Memory B cell (primary cell): ENCODE results near the gene PGBD5.
A peak's percentile ranks its signal among the peaks of the same experiment; 100 is the strongest.

Experiments
- ATAC-seq: fragments of 150-1000 bp; cut with Tn5 transposase; 2 replicates; pipeline ENCODE4 v1.10.0; 2021; ENCODE audit warnings: low read depth, mild to moderate bottlenecking, moderate library complexity
- DNase-seq, 2 donors: peaks; one replicate each; pipeline ENCODE4 v3.0.0; 2022; ENCODE audit warnings: low spot score in 2 of 2
- H3K27ac Mint-ChIP-seq: one replicate; pipeline ENCODE4 v1.8.0; 2022; ENCODE audit warnings: mild to moderate bottlenecking, moderate library complexity, mixed read lengths
- H3K27me3 Mint-ChIP-seq: one replicate; pipeline ENCODE4 v1.8.0; 2022; ENCODE audit warnings: mixed read lengths
- H3K36me3 Mint-ChIP-seq: one replicate; pipeline ENCODE4 v1.8.0; 2022; ENCODE audit warnings: mild to moderate bottlenecking, mixed read lengths
- H3K4me1 Mint-ChIP-seq: one replicate; pipeline ENCODE4 v1.8.0; 2022; ENCODE audit warnings: mixed read lengths
- H3K4me3 Mint-ChIP-seq: one replicate; pipeline ENCODE4 v1.8.0; 2022; ENCODE audit warnings: mild to moderate bottlenecking, moderate library complexity, mixed read lengths
- H3K9me3 Mint-ChIP-seq: one replicate; pipeline ENCODE4 v1.8.0; 2022; ENCODE audit warnings: mixed read lengths

PGBD5 gene

DNA sequence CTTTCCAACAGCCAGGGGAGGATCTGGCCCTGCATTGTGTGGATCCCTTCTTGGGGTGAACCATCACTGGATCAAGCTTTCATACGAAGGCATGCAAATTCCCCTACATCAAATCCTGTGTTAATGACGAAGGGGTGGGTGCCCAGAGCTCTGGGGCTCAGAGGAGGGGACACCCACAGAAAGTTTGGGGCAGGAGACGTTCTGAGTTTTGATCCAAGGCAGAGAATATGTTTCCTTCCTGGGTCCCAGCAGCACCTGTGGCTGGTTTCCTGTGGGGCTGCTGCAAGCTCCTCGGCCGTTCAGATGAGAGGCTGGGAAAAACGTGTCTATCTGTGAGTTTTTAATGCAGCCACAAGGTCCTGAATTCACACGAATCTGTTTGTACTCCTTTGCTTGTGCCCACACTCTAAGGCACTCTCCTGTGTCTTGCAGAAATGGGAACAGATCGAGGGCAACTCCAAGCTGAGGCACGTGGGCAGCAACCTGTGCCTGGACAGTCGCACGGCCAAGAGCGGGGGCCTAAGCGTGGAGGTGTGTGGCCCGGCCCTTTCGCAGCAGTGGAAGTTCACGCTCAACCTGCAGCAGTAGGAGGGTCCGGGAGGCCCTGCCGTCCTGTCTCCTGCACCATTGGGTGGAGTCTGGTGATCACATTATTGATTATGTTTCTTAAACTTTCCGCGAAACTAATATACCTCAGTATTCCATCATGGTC, 147.1 kb downstream of the PGBD5 start:
- ATAC-seq (no peak), DNase-seq (no peak)
- Mint-ChIP-seq H3K27me3 (no peaks in the 10 kb centered on the region), H3K4me1 (peaks cover 36% of the 10 kb centered on the region), H3K36me3 (peaks cover 13% of the 10 kb centered on the region), H3K27ac (no peak overlapping the region), H3K4me3 (no peak overlapping the region), H3K9me3 (no peaks in the 10 kb centered on the region)

DNA sequence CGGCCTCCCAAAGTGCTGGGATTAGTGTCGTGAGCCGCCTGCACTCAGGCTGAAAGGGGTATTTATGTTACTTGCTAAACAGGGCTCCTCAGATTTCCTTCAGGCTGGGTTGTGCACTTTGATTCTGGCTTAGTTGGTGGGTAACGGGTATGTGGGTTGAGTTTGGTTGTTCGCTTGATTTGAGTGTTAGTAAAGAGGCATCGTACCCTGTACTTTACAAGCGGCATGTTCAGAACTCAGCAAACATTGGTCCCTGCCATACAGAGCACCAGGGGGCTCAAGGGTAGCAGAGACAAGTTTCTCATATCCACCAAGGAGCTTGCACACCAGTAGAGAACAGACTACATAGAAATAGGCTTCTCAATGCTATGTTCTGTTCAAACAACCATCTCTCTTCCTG, 147.8 kb downstream of the PGBD5 start:
- no peak overlapping the region for H3K4me3 Mint-ChIP-seq
- ATAC-seq: no peak
- no peaks in the 10 kb centered on the region for H3K27me3 Mint-ChIP-seq
- DNase-seq: no peak
- no peaks in the 10 kb centered on the region for H3K9me3 Mint-ChIP-seq
- H3K27ac Mint-ChIP-seq: no peak overlapping the region
- peaks cover 39% of the 10 kb centered on the region for H3K4me1 Mint-ChIP-seq
- H3K36me3 Mint-ChIP-seq: peaks cover 13% of the 10 kb centered on the region

DNA sequence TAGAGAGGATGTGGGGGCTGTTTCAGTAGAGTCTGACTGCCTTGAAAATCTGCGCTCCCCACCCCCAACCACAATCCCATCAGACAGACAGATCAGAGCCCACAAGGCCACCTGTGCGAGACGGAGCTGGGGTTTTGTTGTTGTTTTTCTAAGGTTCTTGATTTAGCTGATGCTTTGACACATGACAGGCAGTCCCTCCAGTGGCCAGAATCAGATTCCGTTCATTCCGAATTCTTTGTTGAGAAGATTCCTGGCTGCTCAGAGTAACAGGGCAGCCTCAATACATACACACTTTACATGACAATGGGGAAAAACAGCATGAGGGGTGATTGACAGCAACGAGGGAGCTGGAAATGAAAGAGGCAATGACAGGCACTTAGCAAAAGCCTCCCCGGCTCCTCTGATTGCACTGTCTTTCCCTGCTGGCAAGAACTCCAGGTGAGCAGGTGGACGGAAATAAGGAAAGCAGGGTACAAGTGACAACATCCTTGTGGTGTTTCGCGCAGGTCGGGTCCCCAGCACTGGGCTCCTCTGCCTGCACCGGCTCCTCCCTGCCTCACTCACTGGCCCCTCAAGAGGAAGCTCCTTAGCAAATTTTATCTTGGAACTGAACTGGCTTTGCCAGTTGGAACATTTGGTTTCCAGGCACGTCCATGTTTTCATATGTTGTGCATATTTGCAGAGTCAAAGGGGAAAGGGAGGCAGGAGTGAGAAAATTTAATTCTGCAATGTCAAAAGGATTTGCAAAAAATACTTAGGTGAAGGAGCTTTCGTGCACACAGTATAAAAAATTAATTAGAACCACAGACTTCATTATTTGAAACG, 148.7 kb downstream of the PGBD5 start:
- Mint-ChIP-seq H3K36me3 (peaks cover 13% of the 10 kb centered on the region), H3K4me1 (peaks cover 39% of the 10 kb centered on the region), H3K27me3 (no peaks in the 10 kb centered on the region), H3K4me3 (no peak overlapping the region), H3K27ac (peak overlapping the region; percentile 45), H3K9me3 (no peaks in the 10 kb centered on the region)
- peak; percentile 55 for ATAC-seq
- no peak for DNase-seq

DNA sequence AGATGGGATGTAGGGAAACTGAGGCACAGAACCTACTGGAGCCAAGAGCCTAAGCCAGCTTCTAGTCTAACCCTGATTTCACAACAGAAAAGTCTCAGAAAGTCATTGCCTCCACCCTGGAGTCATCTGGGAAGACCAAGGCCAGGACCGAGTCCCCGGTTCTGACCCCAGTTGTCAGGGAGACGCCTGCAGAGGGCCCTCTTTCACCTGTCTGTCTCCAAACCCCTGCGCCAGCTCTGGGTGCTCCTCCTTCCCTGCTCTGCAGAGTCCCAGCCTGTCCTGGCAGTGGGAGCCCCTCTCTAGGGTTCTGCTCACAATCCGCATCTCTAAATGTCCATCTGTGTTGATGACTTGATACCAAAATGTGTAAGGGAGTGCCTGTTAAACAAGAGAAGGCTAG, 149.7 kb downstream of the PGBD5 start:
- ATAC-seq (no peak), DNase-seq (no peak)
- H3K4me1 Mint-ChIP-seq: peaks cover 32% of the 10 kb centered on the region

DNA sequence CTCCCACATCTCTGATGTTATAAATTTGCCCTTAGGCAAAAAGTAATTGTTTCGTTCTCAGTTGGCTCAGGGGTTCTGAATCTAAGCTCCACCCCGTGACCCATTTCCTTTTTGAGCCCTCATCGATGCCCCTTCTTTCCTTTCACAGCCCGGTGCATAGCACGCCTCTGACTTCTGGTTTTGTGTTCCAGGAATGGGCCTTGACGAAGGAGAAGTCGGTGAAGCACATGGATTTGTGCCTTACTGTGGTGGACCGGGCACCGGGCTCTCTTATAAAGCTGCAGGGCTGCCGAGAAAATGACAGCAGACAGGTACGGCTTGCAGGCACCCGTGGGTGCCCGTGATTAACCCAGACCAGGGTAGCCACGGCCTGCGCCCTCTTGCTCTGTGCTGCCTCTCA, 151.9 kb downstream of the PGBD5 start:
- no peak for DNase-seq
- Mint-ChIP-seq H3K36me3 (peaks cover 6% of the 10 kb centered on the region), H3K27me3 (no peaks in the 10 kb centered on the region), H3K4me1 (peaks cover 36% of the 10 kb centered on the region), H3K27ac (peak overlapping the region; percentile 38), H3K9me3 (no peaks in the 10 kb centered on the region), H3K4me3 (peak overlapping the region; percentile 69)
- peak; percentile 58 for ATAC-seq

More for the DNA sequence above, 149.7 kb downstream of the PGBD5 start:
- no peak overlapping the region for H3K4me3 Mint-ChIP-seq
- no peaks in the 10 kb centered on the region for H3K9me3 Mint-ChIP-seq
- no peak overlapping the region for H3K27ac Mint-ChIP-seq
- H3K36me3 Mint-ChIP-seq: peaks cover 13% of the 10 kb centered on the region
- H3K27me3 Mint-ChIP-seq: no peaks in the 10 kb centered on the region

DNA sequence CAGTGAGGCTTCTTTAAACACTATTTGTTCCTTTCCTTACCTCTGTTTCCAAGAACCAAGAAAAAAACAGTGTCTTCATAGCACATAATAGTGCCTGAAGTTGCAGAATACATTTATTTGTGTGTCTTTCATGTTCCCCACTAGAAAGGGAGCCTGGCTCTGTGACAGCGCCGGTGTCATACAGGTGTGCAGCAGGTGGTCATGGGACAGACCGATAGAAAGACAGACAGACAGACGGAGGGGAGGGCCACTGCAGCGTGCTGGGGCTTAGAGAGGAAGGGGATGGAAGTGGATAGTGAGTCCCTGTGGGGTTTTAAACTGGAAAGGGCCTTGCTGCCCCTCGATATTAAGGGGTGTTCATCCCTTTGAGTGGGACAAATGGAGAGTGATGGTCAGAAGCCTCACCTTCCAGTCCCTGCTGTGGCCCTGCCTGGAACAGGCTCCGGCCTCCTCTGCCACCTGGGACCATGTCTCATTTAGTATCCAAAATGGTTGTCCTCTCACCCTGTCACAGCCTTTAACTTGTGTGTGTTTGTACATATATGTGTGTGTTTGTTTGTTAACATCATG, 152.9 kb downstream of the PGBD5 start:
- ATAC-seq: no peak
- Mint-ChIP-seq H3K9me3 (no peaks in the 10 kb centered on the region), H3K4me1 (peaks cover 27% of the 10 kb centered on the region), H3K36me3 (peaks cover 2% of the 10 kb centered on the region), H3K4me3 (no peak overlapping the region), H3K27ac (peak overlapping the region; percentile 38), H3K27me3 (no peaks in the 10 kb centered on the region)
- no peak for DNase-seq

DNA sequence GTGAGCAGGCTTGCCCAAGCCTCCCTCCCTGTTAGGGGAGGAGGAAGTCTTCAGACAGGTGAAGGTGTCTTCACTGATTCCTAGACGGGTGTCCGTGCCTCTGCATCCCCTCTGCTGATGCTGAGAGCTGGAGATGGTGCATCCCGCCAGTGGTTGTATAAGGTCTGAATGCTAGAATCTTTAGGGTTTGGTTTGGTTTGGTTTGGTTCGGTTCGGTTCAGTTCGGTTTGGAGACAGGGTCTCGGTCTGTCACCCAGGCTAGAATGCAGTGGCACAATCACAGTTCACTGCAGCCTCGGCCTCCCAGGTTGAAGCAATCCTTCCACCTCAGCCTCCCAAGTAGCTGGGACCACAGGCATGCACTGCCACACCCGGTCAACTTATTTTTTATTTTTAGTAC, 153.6 kb downstream of the PGBD5 start:
- Mint-ChIP-seq H3K9me3 (no peaks in the 10 kb centered on the region), H3K36me3 (peaks cover 2% of the 10 kb centered on the region), H3K27ac (no peak overlapping the region)

DNA sequence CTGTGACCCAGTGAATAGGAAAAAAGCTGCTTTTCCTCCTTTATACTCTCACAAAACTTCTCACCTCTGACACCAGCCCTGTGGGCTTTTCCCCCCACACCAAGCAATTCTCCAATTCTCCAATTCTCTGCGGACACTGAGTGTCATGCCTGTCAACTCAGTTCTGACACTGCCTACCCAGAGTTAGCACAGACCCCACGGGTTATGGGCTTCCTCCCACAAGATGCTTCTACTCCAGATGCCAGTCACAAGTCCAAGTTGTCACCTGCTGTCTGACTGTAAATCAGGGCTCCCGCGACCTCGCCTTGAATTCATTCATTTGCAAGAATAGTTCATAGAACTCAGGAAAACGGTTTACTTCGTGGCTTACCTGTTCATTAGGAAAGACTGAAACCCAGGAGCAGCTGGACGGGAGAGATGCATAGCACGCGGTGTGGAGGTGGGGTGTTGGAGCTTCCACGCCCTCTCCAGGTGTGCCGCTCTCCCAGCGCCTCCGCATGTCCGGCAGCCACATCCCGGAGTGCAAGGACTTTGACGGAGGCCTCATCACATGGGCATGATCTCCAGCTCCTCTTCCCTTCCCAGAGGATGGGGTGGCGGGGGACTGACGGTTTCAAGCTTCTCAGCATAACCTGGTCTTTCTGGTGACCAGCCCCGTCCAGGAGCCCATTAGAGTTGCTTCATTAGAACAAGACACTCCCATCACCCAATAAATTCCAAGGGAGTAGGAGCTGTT, 154.7 kb downstream of the PGBD5 start:
- H3K27ac Mint-ChIP-seq: peak overlapping the region; percentile 12
- DNase-seq (no peak), ATAC-seq (no peak)
- H3K36me3 Mint-ChIP-seq: peaks cover 8% of the 10 kb centered on the region
- H3K9me3 Mint-ChIP-seq: no peaks in the 10 kb centered on the region
- no peaks in the 10 kb centered on the region for H3K27me3 Mint-ChIP-seq
- H3K4me3 Mint-ChIP-seq: no peak overlapping the region
- peaks cover 20% of the 10 kb centered on the region for H3K4me1 Mint-ChIP-seq

More for the DNA sequence above, 153.6 kb downstream of the PGBD5 start:
- no peak for ATAC-seq
- Mint-ChIP-seq H3K4me3 (no peak overlapping the region), H3K27me3 (no peaks in the 10 kb centered on the region), H3K4me1 (peaks cover 25% of the 10 kb centered on the region)
- no peak for DNase-seq

DNA sequence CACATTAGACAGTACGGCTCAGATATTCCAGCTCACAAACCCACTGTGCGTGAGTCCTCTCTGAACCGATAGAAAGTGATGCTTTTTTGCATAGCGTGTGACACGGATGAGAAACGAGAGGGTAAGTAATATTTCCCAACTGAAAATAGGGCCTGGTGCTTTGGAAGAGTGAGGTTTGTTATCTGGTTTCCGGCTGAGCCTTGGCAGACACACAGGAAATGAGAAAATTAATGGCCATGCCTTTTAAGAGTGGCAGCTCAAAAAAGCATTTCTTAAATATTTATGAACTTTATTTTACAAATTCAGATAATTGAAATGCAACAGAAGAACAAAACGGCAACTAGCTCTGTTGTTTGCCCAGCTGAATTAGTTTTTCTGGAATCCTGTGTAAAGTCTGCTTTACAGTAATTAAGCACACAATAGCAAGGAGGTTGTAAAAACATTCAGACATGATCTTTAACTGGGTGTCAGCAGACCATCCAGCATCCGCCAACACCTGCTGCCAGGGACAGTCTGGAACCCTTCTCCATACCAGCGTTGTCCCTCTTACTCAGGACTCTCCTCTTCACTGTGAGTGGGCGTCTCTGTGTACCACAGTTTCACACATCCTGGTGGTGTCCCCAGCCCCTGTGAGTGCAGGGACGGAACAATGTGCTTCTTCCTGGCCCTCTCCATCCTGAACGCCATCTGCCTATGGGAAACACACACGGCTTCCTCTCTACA, 155.4 kb downstream of the PGBD5 start:
- Mint-ChIP-seq H3K27me3 (no peaks in the 10 kb centered on the region), H3K9me3 (no peaks in the 10 kb centered on the region), H3K4me1 (peaks cover 19% of the 10 kb centered on the region), H3K27ac (peak overlapping the region; percentile 48), H3K4me3 (peak overlapping the region; percentile 30), H3K36me3 (peaks cover 6% of the 10 kb centered on the region)
- DNase-seq (no peak), ATAC-seq (no peak)

DNA sequence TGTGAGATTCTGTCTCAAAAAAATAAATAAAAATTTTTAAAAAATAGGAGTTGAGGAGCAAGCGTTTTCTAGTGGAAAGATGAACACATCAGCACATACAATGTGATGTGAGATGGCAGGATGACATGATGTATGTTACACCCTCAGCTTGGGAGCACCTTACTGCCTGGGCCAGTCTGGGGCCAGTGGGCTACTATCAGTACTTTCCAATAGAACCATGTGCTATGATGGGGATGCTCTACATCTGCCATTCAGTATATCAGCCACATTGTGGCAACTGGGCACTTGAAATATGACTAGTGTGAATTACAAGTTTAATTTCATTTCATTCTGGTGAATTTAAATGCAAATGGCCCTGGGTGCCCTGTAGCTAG, 156.0 kb downstream of the PGBD5 start:
- Mint-ChIP-seq H3K4me3 (peak overlapping the region; percentile 30), H3K27ac (peak overlapping the region; percentile 48), H3K9me3 (no peaks in the 10 kb centered on the region), H3K36me3 (peaks cover 7% of the 10 kb centered on the region), H3K4me1 (peaks cover 19% of the 10 kb centered on the region), H3K27me3 (no peaks in the 10 kb centered on the region)
- ATAC-seq (no peak), DNase-seq (no peak)

DNA sequence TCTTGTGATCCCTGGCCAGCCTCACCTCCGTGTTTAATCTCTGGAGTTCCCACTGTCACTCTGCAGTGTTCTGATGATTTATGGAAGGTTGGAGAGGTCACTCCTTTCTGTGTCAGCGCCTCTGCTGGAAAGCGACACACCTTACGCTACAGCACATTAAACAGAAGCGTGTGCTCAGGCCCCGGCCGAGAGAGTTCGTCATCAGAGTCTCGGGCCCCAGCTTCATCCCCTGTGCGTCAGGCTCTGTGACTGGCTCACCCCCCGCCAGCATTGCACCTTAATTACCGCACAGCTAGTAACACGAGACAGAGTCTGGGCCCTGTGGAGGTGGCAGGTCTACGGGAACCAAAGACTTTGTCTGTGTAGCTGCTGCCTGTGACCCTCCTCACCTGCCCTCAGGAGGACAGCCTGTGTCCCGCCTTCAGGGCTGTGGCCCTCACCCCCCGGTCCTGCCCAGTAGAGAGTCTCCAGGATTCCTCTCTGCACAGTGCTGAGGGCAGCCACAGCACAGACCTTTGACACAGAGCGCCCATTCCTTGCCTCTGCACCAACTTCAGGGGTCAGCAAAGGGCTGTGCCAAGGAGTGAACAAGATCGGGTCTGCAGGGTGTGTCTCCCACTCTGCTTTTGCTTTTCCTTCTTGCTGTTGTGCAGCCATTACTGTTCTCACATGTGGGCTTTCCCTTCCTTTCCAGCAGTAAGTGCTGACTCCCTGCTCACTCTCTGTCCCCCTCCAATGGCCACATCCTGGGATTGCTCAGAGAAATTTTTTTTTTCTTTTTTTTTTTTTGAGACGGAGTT, 157.6 kb downstream of the PGBD5 start:
- no peaks in the 10 kb centered on the region for H3K9me3 Mint-ChIP-seq
- H3K4me3 Mint-ChIP-seq: no peak overlapping the region
- peaks cover 11% of the 10 kb centered on the region for H3K4me1 Mint-ChIP-seq
- no peak for DNase-seq
- H3K27me3 Mint-ChIP-seq: no peaks in the 10 kb centered on the region
- no peak for ATAC-seq
- peaks cover 13% of the 10 kb centered on the region for H3K36me3 Mint-ChIP-seq
- H3K27ac Mint-ChIP-seq: no peak overlapping the region

DNA sequence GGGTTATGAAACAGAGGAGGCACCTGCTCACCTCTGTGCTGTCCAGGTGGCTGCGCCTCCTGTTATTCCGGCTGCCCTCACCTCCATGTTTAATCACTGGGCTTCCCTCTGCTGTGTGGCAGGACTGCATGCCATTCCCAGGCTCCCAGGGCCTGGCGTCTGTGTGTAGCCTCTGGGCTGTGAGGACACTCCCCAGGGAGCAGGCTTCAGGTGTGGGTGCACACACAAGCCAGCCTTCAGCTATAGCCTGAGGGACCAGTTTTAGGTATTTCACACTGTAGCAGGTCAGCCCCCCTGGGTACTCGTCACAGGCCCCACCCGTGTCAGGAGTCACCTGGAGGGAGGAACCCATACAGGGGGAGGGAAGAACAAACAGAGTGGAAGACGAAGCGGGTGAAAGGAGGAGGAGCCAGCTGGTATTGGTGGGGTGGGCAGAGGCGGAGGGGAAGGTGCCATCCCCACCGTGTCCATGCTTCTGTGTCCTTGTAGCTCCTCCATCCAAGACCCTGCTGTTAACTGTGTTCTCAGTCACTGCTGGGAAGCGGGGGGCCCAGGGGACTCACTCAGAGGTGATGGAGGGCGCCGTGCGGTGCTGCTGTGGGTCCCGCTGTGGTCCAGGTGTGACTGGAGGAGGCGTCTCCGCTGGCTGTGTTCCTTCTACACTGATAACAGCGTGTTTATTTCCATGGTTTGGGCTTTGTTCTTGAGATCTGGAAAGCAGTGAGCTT, 158.6 kb downstream of the PGBD5 start:
- Mint-ChIP-seq H3K36me3 (peaks cover 15% of the 10 kb centered on the region), H3K4me1 (peaks cover 11% of the 10 kb centered on the region), H3K4me3 (no peak overlapping the region), H3K27me3 (no peaks in the 10 kb centered on the region), H3K9me3 (no peaks in the 10 kb centered on the region), H3K27ac (peak overlapping the region; percentile 45)
- no peak for DNase-seq
- ATAC-seq: no peak
